ENCODE measurements around the gene CEP128.

DNA sequence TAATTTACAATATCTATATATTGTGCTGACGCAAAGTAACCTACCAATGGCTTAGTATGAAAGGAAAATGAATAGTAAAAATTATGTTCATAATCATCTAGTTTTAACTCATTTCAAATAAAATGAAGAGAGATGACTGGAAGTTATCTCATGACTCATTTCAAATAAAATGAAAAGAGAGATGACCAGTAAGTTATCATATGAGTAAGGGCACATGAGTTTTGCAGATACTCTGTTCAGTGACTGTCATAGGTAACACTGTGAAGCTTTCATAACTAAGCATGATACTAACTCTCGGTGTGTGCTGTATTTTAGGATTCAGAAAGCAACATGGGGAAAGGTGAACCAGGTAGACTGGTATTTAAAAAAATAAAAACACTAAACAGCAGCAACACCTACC is 365.8 kb downstream of the CEP128 start:
- no peak for TF ChIP-seq EZH2phosphoT487 (IDR thresholded peaks at IDR 0.05; ENCODE audit: borderline replicate concordance)
- TF ChIP-seq, protein P1, sequence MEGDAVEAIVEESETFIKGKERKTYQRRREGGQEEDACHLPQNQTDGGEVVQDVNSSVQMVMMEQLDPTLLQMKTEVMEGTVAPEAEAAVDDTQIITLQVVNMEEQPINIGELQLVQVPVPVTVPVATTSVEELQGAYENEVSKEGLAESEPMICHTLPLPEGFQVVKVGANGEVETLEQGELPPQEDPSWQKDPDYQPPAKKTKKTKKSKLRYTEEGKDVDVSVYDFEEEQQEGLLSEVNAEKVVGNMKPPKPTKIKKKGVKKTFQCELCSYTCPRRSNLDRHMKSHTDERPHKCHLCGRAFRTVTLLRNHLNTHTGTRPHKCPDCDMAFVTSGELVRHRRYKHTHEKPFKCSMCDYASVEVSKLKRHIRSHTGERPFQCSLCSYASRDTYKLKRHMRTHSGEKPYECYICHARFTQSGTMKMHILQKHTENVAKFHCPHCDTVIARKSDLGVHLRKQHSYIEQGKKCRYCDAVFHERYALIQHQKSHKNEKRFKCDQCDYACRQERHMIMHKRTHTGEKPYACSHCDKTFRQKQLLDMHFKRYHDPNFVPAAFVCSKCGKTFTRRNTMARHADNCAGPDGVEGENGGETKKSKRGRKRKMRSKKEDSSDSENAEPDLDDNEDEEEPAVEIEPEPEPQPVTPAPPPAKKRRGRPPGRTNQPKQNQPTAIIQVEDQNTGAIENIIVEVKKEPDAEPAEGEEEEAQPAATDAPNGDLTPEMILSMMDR (IDR thresholded peaks at IDR 0.05 in 2 of 3, conservative IDR thresholded peaks at IDR 0.05 in 1 of 3; ENCODE audit: borderline replicate concordance in 1 of 3, insufficient read depth in 1 of 3, low read depth in 2 of 3, low read length in 2 of 3): no peak

Measured in HCT116 (cell line).